Measurements from ENCODE around the gene GRM8. TPM values are rescaled to one million over a fixed set of nuclear protein-coding genes. Genes with fewer than 3 reads are reported as not detected.

GRM8 gene
- total RNA-seq, 1 experiment from 2014 or later: 1.8 TPM

GRCh38 chr7:126930166-126930565 is 322.6 kb downstream of the GRM8 start:
- H4K20me1 ChIP-seq (ENCODE audit: control insufficient read depth, insufficient read depth, insufficient read length): no peaks in the 10 kb centered on the region
- no peak overlapping the region for H2AFZ ChIP-seq (ENCODE audit: low read length)
- no peaks in the 10 kb centered on the region for H3K79me1 ChIP-seq (ENCODE audit: insufficient read depth, low read depth, low read length, poor library complexity, severe bottlenecking)
- H3K4ac ChIP-seq (ENCODE audit: low read depth, low read length): no peak overlapping the region
- no peak overlapping the region for H2BK12ac ChIP-seq (ENCODE audit: insufficient read length, low read depth, low read length)
- no peak overlapping the region for H3K23ac ChIP-seq (ENCODE audit: insufficient read length, low read depth, low read length)
- no peak for DNase-seq
- no peak overlapping the region for H2BK120ac ChIP-seq (ENCODE audit: low read depth, low read length, poor library complexity, severe bottlenecking)
- H4K5ac ChIP-seq (ENCODE audit: insufficient read length, low read depth, low read length): no peak overlapping the region
- no peaks in the 10 kb centered on the region for H3K79me2 ChIP-seq (ENCODE audit: insufficient read depth, low read length)
- no peaks in the 10 kb centered on the region for H3K9me3 ChIP-seq (ENCODE audit: control insufficient read depth, low read depth, low read length)
- no CpG with 5 or more reads among the region's 2 CpGs for WGBS (ENCODE audit: extremely low coverage, insufficient read length, low lambda C conversion rate)
- TF ChIP-seq CTCF (conservative IDR thresholded peaks at IDR 0.05): no peak
- H3K27me3 ChIP-seq (ENCODE audit: insufficient read depth, low read length): no peaks in the 10 kb centered on the region
- H3K14ac ChIP-seq (ENCODE audit: insufficient read depth, low read length): no peak overlapping the region
- H3K4me2 ChIP-seq (ENCODE audit: insufficient read depth, insufficient read length, low read length): no peak overlapping the region
- H2BK5ac ChIP-seq (ENCODE audit: insufficient read length, low read length): no peak overlapping the region
- H3K18ac ChIP-seq (ENCODE audit: insufficient read length, low read depth, low read length): no peak overlapping the region
- no peak overlapping the region for H2BK20ac ChIP-seq (ENCODE audit: low read depth, low read length, poor library complexity, severe bottlenecking)
- H3K23me2 ChIP-seq (ENCODE audit: insufficient read length, low read depth, low read length, poor library complexity, severe bottlenecking): no peaks in the 10 kb centered on the region
- no peak overlapping the region for H2AK5ac ChIP-seq (ENCODE audit: insufficient read length, low read length)
- no peaks in the 10 kb centered on the region for H3K9me3 Mint-ChIP-seq
- no peaks in the 10 kb centered on the region; a peak in 1 of 7 replicates for H3K36me3 Mint-ChIP-seq (ENCODE audit: insufficient read depth in 1 of 3, low read depth in 3 of 3)
- no peak overlapping the region for H4K8ac ChIP-seq (replicated peaks; ENCODE audit: insufficient read length, low read depth, low read length)
- H3K9ac ChIP-seq (ENCODE audit: extremely low read depth, insufficient read length, low read length): no peak overlapping the region
- no peak overlapping the region for H3K4me3 Mint-ChIP-seq
- no peak overlapping the region for H2BK15ac ChIP-seq (ENCODE audit: low read depth, low read length)
- H3K4me1 Mint-ChIP-seq: no peaks in the 10 kb centered on the region
- no peaks in the 10 kb centered on the region for H3K4me1 ChIP-seq (ENCODE audit: insufficient read depth, low read length)
- no peak overlapping the region for H3K27ac Mint-ChIP-seq
- peaks cover 11% of the 10 kb centered on the region for H3K27me3 Mint-ChIP-seq (ENCODE audit: low read depth)
- no peak overlapping the region for H3T11ph ChIP-seq (ENCODE audit: low read length)
- H4K91ac ChIP-seq (ENCODE audit: insufficient read length, low read depth, low read length): no peak overlapping the region
- no peak overlapping the region for H3K56ac ChIP-seq (ENCODE audit: insufficient read length, low read depth, low read length)
- H3K27ac ChIP-seq (ENCODE audit: insufficient read length, low read depth, low read length): no peak overlapping the region

All from H9 (cell line).